ENCODE results near the gene RAD21L1. TPM values are rescaled to one million over a fixed set of nuclear protein-coding genes. Genes with fewer than 3 reads are reported as not detected.
A peak's percentile ranks its signal among the peaks of the same experiment; 100 is the strongest.

RAD21L1 gene
- total and polyA plus RNA-seq, 4 donors, result 0.02 to 0.23 TPM; not detected in 2

GRCh38 chr20:1188347-1188746, 37.5 kb upstream of the RAD21L1 start:
- Histone ChIP-seq H3K27me3 (ENCODE audit: control insufficient read depth in 3 of 3, insufficient read depth in 3 of 3, low read length in 2 of 3) (peaks cover 0 to 21% (median 7%) of the 10 kb centered on the region in 3 donors), H3K9ac (ENCODE audit: insufficient read depth in 1 of 2, low read length in 2 of 2) (peak overlapping the region in 1 of 2 donors; percentile 11), H3K36me3 (ENCODE audit: control insufficient read depth in 4 of 4, insufficient read depth in 4 of 4, low read length in 4 of 4) (peaks cover 0 to 2% (median 0%) of the 10 kb centered on the region in 4 donors), H3K9me3 (ENCODE audit: control insufficient read depth in 4 of 4, insufficient read depth in 3 of 4, low read length in 3 of 4) (peaks cover 0 to 5% (median 2%) of the 10 kb centered on the region in 4 donors), H3K27ac (ENCODE audit: low read depth in 1 of 2, low read length in 1 of 2) (peak overlapping the region in 1 of 2 donors; percentile 74), H3K4me1 (ENCODE audit: control insufficient read depth in 5 of 5, insufficient read depth in 5 of 5, low read length in 5 of 5) (peaks cover 0 to 54% (median 11%) of the 10 kb centered on the region in 5 donors), H3K4me3 (no peak overlapping the region)
- ATAC-seq (ENCODE audit: insufficient read depth, low FRiP score) (no peak), DNase-seq (no peak)
- WGBS, 2 donors, result 93 to 94% methylated on average over 1 of the region's 1 CpG
- no peak for TF ChIP-seq CTCF (IDR thresholded peaks at IDR 0.05; ENCODE audit: control extremely low read depth, extremely low read depth)

DNA sequence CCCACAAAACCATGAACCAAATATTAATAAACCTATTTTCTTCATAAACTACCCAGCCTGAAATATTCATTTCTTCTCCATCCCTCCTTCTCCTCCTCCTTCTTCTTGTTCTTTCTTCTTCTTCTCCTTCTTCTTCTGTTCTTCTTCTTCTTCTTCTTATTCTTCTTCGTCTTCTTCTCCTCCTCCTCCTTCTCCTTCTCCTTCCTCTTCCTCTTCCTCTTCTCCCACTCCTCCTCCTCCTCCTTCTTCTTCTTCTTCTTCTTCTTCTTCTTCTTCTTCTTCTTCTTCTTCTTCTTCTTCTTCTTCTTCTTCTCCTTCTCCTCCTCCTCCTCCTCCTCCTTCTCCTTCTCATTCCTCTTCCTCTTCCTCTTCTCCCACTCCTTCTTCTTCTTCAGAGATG, 36.0 kb upstream of the RAD21L1 start:
- WGBS, 2 donors, result 4 to 53% methylated on average over 1 of the region's 1 CpG
- Histone ChIP-seq H3K4me3 (no peak overlapping the region), H3K9me3 (ENCODE audit: control insufficient read depth in 4 of 4, insufficient read depth in 3 of 4, low read length in 3 of 4) (peaks cover 0 to 5% (median 2%) of the 10 kb centered on the region in 4 donors), H3K4me1 (ENCODE audit: control insufficient read depth in 5 of 5, insufficient read depth in 5 of 5, low read length in 5 of 5) (peaks cover 0 to 45% (median 8%) of the 10 kb centered on the region in 5 donors), H3K27ac (ENCODE audit: low read depth in 1 of 2, low read length in 1 of 2) (no peak overlapping the region), H3K27me3 (ENCODE audit: control insufficient read depth in 3 of 3, insufficient read depth in 3 of 3, low read length in 2 of 3) (peaks cover 0 to 9% (median 2%) of the 10 kb centered on the region in 3 donors), H3K36me3 (ENCODE audit: control insufficient read depth in 4 of 4, insufficient read depth in 4 of 4, low read length in 4 of 4) (peaks cover 0 to 2% (median 0%) of the 10 kb centered on the region in 4 donors), H3K9ac (ENCODE audit: insufficient read depth in 1 of 2, low read length in 2 of 2) (no peak overlapping the region)
- DNase-seq (no peak), ATAC-seq (ENCODE audit: insufficient read depth, low FRiP score) (no peak)
- no peak for TF ChIP-seq CTCF (IDR thresholded peaks at IDR 0.05; ENCODE audit: control extremely low read depth, extremely low read depth)

DNA sequence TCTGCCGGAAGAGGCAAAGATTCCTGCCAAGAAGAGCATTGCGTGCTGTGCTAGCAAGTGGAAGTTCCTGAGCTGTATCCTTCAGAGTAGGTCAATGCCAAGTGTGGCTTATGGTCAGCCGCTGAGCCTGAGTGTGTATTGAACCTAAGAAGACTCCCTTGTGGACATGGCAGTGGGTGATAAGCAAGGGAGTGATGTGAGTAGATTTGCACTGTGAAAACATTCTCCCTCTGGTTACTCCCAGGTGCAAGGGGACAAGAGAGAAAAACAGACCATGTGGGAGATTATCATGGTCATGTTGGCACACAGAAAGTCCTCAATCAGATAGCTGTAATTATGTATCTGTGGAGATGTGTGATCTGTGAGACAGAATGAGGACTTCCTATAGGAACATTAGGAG, 35.0 kb upstream of the RAD21L1 start:
- WGBS, 2 donors, result 78 to 84% methylated on average over 3 of the region's 3 CpGs
- Histone ChIP-seq H3K27me3 (ENCODE audit: control insufficient read depth in 3 of 3, insufficient read depth in 3 of 3, low read length in 2 of 3) (peaks cover 0 to 9% (median 2%) of the 10 kb centered on the region in 3 donors), H3K36me3 (ENCODE audit: control insufficient read depth in 4 of 4, insufficient read depth in 4 of 4, low read length in 4 of 4) (peaks cover 0 to 2% (median 0%) of the 10 kb centered on the region in 4 donors), H3K9ac (ENCODE audit: insufficient read depth in 1 of 2, low read length in 2 of 2) (no peak overlapping the region), H3K4me3 (no peak overlapping the region), H3K27ac (ENCODE audit: low read depth in 1 of 2, low read length in 1 of 2) (no peak overlapping the region), H3K9me3 (ENCODE audit: control insufficient read depth in 4 of 4, insufficient read depth in 3 of 4, low read length in 3 of 4) (peaks cover 0 to 5% (median 2%) of the 10 kb centered on the region in 4 donors), H3K4me1 (ENCODE audit: control insufficient read depth in 5 of 5, insufficient read depth in 5 of 5, low read length in 5 of 5) (peaks cover 0 to 44% (median 8%) of the 10 kb centered on the region in 5 donors)
- TF ChIP-seq CTCF (IDR thresholded peaks at IDR 0.05; ENCODE audit: control extremely low read depth, extremely low read depth), result no peak
- DNase-seq (peak in 2 of 3 donors; percentile 41 to 48), ATAC-seq (ENCODE audit: insufficient read depth, low FRiP score) (no peak)

DNA sequence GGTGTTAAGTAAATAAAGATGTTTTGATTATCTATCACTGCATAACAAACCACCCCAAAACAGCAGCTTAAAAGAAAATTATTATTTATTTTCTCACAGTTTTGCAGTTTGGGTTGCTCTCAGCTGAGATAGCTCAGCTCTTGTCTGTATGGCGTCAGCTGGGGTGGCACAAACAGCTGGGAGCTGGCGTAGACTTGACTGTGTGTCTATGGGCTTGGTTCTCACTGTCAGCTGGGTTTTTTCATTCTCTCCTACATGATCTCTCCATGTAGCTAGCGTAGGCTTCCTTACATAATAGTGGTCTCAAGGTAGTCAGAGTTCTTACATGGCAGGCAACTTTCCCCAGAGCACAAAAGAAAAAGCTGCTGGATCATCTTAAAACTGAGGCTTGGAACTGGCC, 34.5 kb upstream of the RAD21L1 start:
- H3K27me3 ChIP-seq (ENCODE audit: control insufficient read depth in 3 of 3, insufficient read depth in 3 of 3, low read length in 2 of 3), result peaks cover 0 to 9% (median 2%) of the 10 kb centered on the region in 3 donors
- peaks cover 0 to 5% (median 2%) of the 10 kb centered on the region in 4 donors for H3K9me3 ChIP-seq (ENCODE audit: control insufficient read depth in 4 of 4, insufficient read depth in 3 of 4, low read length in 3 of 4)
- H3K4me3 ChIP-seq, result no peak overlapping the region
- H3K9ac ChIP-seq (ENCODE audit: insufficient read depth in 1 of 2, low read length in 2 of 2), result no peak overlapping the region
- H3K4me1 ChIP-seq (ENCODE audit: control insufficient read depth in 5 of 5, insufficient read depth in 5 of 5, low read length in 5 of 5), result peaks cover 0 to 40% (median 8%) of the 10 kb centered on the region in 5 donors
- no peak overlapping the region for H3K27ac ChIP-seq (ENCODE audit: low read depth in 1 of 2, low read length in 1 of 2)
- ATAC-seq (ENCODE audit: insufficient read depth, low FRiP score), result no peak
- peaks cover 0 to 2% (median 0%) of the 10 kb centered on the region in 4 donors for H3K36me3 ChIP-seq (ENCODE audit: control insufficient read depth in 4 of 4, insufficient read depth in 4 of 4, low read length in 4 of 4)
- WGBS, 2 donors, result 82 to 88% methylated on average over 3 of the region's 3 CpGs
- peak; percentile 70 to 94 (median 89) for DNase-seq
- no peak for TF ChIP-seq CTCF (IDR thresholded peaks at IDR 0.05; ENCODE audit: control extremely low read depth, extremely low read depth)

All from lung (tissue), 12 donors.